ENCODE results near the gene PSAT1. TPM values are rescaled to one million over a fixed set of nuclear protein-coding genes. Genes with fewer than 3 reads are reported as not detected.

Gene PSAT1
- total and polyA plus RNA-seq, 2 experiments from 2014 or later: 368 to 510 TPM

GRCh38 chr9:78272307-78272706, 24.6 kb upstream of the PSAT1 start:
- H3F3A ChIP-seq (ENCODE audit: insufficient read depth): 0 out of 2 replicates have a peak, but pooled peaks cover under 1% of the 10 kb centered on the region
- H4K20me1 ChIP-seq (ENCODE audit: insufficient read depth): no peaks in the 10 kb centered on the region
- DNase-seq: no peak
- in situ Hi-C loops (cut with MboI): no loop called here
- no peaks in the 10 kb centered on the region for H3K9me2 ChIP-seq (ENCODE audit: insufficient read depth)
- H3K79me2 ChIP-seq (ENCODE audit: insufficient read depth): no peaks in the 10 kb centered on the region
- no peak overlapping the region for H3K4me2 ChIP-seq (ENCODE audit: unreplicated experiment)
- H3K36me3 ChIP-seq (ENCODE audit: low read depth): 0 out of 2 replicates have a peak, but pooled peaks cover 4% of the 10 kb centered on the region
- H3K27ac ChIP-seq: no peak overlapping the region
- H3K4me3 ChIP-seq: no peak overlapping the region
- H3K9me3 ChIP-seq (ENCODE audit: low read depth): no peaks in the 10 kb centered on the region
- TF ChIP-seq EZH2 (IDR thresholded peaks at IDR 0.05; ENCODE audit: insufficient read depth, poor library complexity, severe bottlenecking): no peak
- TF ChIP-seq EZH2phosphoT487 (IDR thresholded peaks at IDR 0.05; ENCODE audit: insufficient read depth, low read depth): no peak
- no peak overlapping the region for H3K9ac ChIP-seq
- H2AFZ ChIP-seq: no peak overlapping the region
- H3K27me3 ChIP-seq (replicated peaks; ENCODE audit: insufficient read depth): no peaks in the 10 kb centered on the region
- no peaks in the 10 kb centered on the region for H3K4me1 ChIP-seq (ENCODE audit: insufficient read depth)

GRCh38 chr9:78273761-78274160, 23.2 kb upstream of the PSAT1 start:
- H3K9me3 ChIP-seq (ENCODE audit: low read depth): no peaks in the 10 kb centered on the region
- H2AFZ ChIP-seq: no peak overlapping the region
- 0 out of 2 replicates have a peak, but pooled peaks cover 4% of the 10 kb centered on the region for H3K36me3 ChIP-seq (ENCODE audit: low read depth)
- 97 to 100% methylated on average over 3 of the region's 3 CpGs for WGBS, 2 experiments (ENCODE audit: low coverage in 1 of 2, low lambda C conversion rate in 2 of 2, missing lambda C conversion rate in 2 of 2)
- H4K20me1 ChIP-seq (ENCODE audit: insufficient read depth): no peaks in the 10 kb centered on the region
- no peaks in the 10 kb centered on the region for H3K79me2 ChIP-seq (ENCODE audit: insufficient read depth)
- H3K4me1 ChIP-seq (ENCODE audit: insufficient read depth): peaks cover 9% of the 10 kb centered on the region
- no peak overlapping the region for H3K4me3 ChIP-seq
- peak; percentile 26 for DNase-seq
- no peak overlapping the region for H3K9ac ChIP-seq
- no peak overlapping the region for H3K4me2 ChIP-seq (ENCODE audit: unreplicated experiment)
- no peak overlapping the region for H3K27ac ChIP-seq
- no peaks in the 10 kb centered on the region for H3K9me2 ChIP-seq (ENCODE audit: insufficient read depth)
- peaks cover 14% of the 10 kb centered on the region for H3F3A ChIP-seq (ENCODE audit: insufficient read depth)
- no peaks in the 10 kb centered on the region for H3K27me3 ChIP-seq (replicated peaks; ENCODE audit: insufficient read depth)
- TF ChIP-seq EZH2 (IDR thresholded peaks at IDR 0.05; ENCODE audit: insufficient read depth, poor library complexity, severe bottlenecking) (no peak), EZH2phosphoT487 (IDR thresholded peaks at IDR 0.05; ENCODE audit: insufficient read depth, low read depth) (no peak)
- in situ Hi-C loops (cut with MboI): no loop called here

GRCh38 chr9:78278177-78278777, 18.6 kb upstream of the PSAT1 start:
- Histone ChIP-seq H3K36me3 (ENCODE audit: low read depth) (no peaks in the 10 kb centered on the region), H4K20me1 (ENCODE audit: insufficient read depth) (no peaks in the 10 kb centered on the region), H3K9ac (0 out of 2 replicates have a peak overlapping the region, but pooled peaks have one; percentile 11), H3K9me3 (ENCODE audit: low read depth) (no peaks in the 10 kb centered on the region), H3K9me2 (ENCODE audit: insufficient read depth) (no peaks in the 10 kb centered on the region), H3K27ac (0 out of 2 replicates have a peak overlapping the region, but pooled peaks have one; percentile 26), H3F3A (ENCODE audit: insufficient read depth) (peaks cover 19% of the 10 kb centered on the region), H3K4me1 (ENCODE audit: insufficient read depth) (peaks cover 10% of the 10 kb centered on the region), H3K27me3 (replicated peaks; ENCODE audit: insufficient read depth) (no peaks in the 10 kb centered on the region), H2AFZ (no peak overlapping the region), H3K4me3 (no peak overlapping the region), H3K4me2 (ENCODE audit: unreplicated experiment) (peak overlapping the region; percentile 45), H3K79me2 (ENCODE audit: insufficient read depth) (no peaks in the 10 kb centered on the region)
- DNase-seq: peak; percentile 84
- no peak for TF ChIP-seq EZH2 (IDR thresholded peaks at IDR 0.05; ENCODE audit: insufficient read depth, poor library complexity, severe bottlenecking)
- TF ChIP-seq EZH2phosphoT487 (IDR thresholded peaks at IDR 0.05; ENCODE audit: insufficient read depth, low read depth): 0 out of 2 replicates have a peak, but pooled peaks have one; percentile 62
- in situ Hi-C loops (cut with MboI): no loop called here
- 23 to 24% methylated on average over 5 of the region's 5 CpGs for whole genome bisulfite sequencing, 2 experiments (ENCODE audit: low coverage in 1 of 2, low lambda C conversion rate in 2 of 2, missing lambda C conversion rate in 2 of 2)

- Histone ChIP-seq H3K9me3 (ENCODE audit: low read depth) (no peaks in the 10 kb centered on the region), H3K27me3 (replicated peaks; ENCODE audit: insufficient read depth) (no peaks in the 10 kb centered on the region), H3K4me3 (no peak overlapping the region), H3K36me3 (ENCODE audit: low read depth) (no peaks in the 10 kb centered on the region), H3K9ac (0 out of 2 replicates have a peak overlapping the region, but pooled peaks have one; percentile 11), H3F3A (ENCODE audit: insufficient read depth) (peaks cover 19% of the 10 kb centered on the region), H3K79me2 (ENCODE audit: insufficient read depth) (no peaks in the 10 kb centered on the region), H4K20me1 (ENCODE audit: insufficient read depth) (no peaks in the 10 kb centered on the region), H3K9me2 (ENCODE audit: insufficient read depth) (no peaks in the 10 kb centered on the region), H2AFZ (no peak overlapping the region), H3K4me2 (ENCODE audit: unreplicated experiment) (no peak overlapping the region), H3K4me1 (ENCODE audit: insufficient read depth) (peaks cover 10% of the 10 kb centered on the region), H3K27ac (0 out of 2 replicates have a peak overlapping the region, but pooled peaks have one; percentile 26)
- 89 to 95% methylated on average over 1 of the region's 1 CpG for WGBS, 2 experiments (ENCODE audit: low coverage in 1 of 2, low lambda C conversion rate in 2 of 2, missing lambda C conversion rate in 2 of 2)
- in situ Hi-C loops (cut with MboI): no loop called here
- no peak for DNase-seq
- no peak for TF ChIP-seq EZH2phosphoT487 (IDR thresholded peaks at IDR 0.05; ENCODE audit: insufficient read depth, low read depth)
- TF ChIP-seq EZH2 (IDR thresholded peaks at IDR 0.05; ENCODE audit: insufficient read depth, poor library complexity, severe bottlenecking): no peak
These were observed 18.1 kb upstream of the PSAT1 start for GRCh38 chr9:78278801-78279200.

Measured in GM23248 (cell line).